HepG2 (cell line): ENCODE results near the gene NEURL2. TPM values are rescaled to one million over a fixed set of nuclear protein-coding genes. Genes with fewer than 3 reads are reported as not detected.
A peak's percentile ranks its signal among the peaks of the same experiment; 100 is the strongest.

Experiments used
- ATF1 ChIP-seq: IDR thresholded peaks from 2 replicates; pipeline ENCODE4 v1.6.1; 2016; ENCODE audit warnings: mild to moderate bottlenecking, control low read depth
- EZH2 ChIP-seq: conservative IDR thresholded peaks from 2 replicates; pipeline ENCODE4 v1.6.1; 2012; ENCODE audit warnings: mild to moderate bottlenecking, low read depth, low read length, moderate library complexity
- GATAD1 ChIP-seq: IDR thresholded peaks from 2 replicates; pipeline ENCODE4 v1.6.1; 2016; ENCODE audit warnings: missing genetic modification reagents, missing compliant biosample characterization
- SMARCC2 ChIP-seq: fragments of 450-650 bp; IDR thresholded peaks from 2 replicates; pipeline ENCODE4 v1.6.1; 2017; ENCODE audit warnings: antibody characterized with exemption, mild to moderate bottlenecking
- ZKSCAN5 ChIP-seq: sonication (generic); formaldehyde crosslinking; IDR thresholded peaks from 2 replicates; pipeline ENCODE4 v1.5.1; 2020; ENCODE audit warnings: mild to moderate bottlenecking, missing genetic modification reagents
- ZNF124 ChIP-seq: sonication (generic); formaldehyde crosslinking; IDR thresholded peaks from 2 replicates; pipeline ENCODE4 v1.4.0; 2020; ENCODE audit warnings: missing genetic modification reagents
- ZNF354B ChIP-seq: sonication (generic); formaldehyde crosslinking; IDR thresholded peaks from 2 replicates; pipeline ENCODE4 v1.8.0; 2022; ENCODE audit warnings: mild to moderate bottlenecking, missing genetic modification reagents
- ZNF557 ChIP-seq: sonication (generic); formaldehyde crosslinking; IDR thresholded peaks from 2 replicates; pipeline ENCODE4 v1.4.0; 2020; ENCODE audit warnings: missing genetic modification reagents
- ZNF570 ChIP-seq: sonication (generic); formaldehyde crosslinking; IDR thresholded peaks from 2 replicates; pipeline ENCODE4 v1.4.0; 2020; ENCODE audit warnings: mild to moderate bottlenecking, missing genetic modification reagents, borderline replicate concordance
- ZNF619 ChIP-seq: sonication (generic); formaldehyde crosslinking; IDR thresholded peaks from 2 replicates; pipeline ENCODE4 v1.4.0; 2020; ENCODE audit warnings: mild to moderate bottlenecking, missing genetic modification reagents
- ZNF713 ChIP-seq: sonication (generic); formaldehyde crosslinking; IDR thresholded peaks from 2 replicates; pipeline ENCODE4 v1.4.0; 2020; ENCODE audit warnings: mild to moderate bottlenecking, missing genetic modification reagents
- ZNF747 ChIP-seq: sonication (generic); formaldehyde crosslinking; IDR thresholded peaks from 2 replicates; pipeline ENCODE4 v1.8.1; 2023; ENCODE audit warnings: missing genetic modification reagents, mild to moderate bottlenecking, borderline replicate concordance
- ZSCAN30 ChIP-seq: sonication (generic); formaldehyde crosslinking; IDR thresholded peaks from 2 replicates; pipeline ENCODE4 v1.5.0; 2020; ENCODE audit warnings: mild to moderate bottlenecking, missing genetic modification reagents
- polyA plus RNA-seq, 8 experiments: library from polyadenylated mRNA; depleted of rRNA in 3 of 8; stranded (reverse) in 7 of 8; unstranded in 1 of 8; fragments of >200 nt; fragmentation: Illumina TruSeq in 4 of 8; extraction: Trizol in 4 of 8; gene quantifications; 2 replicates each; pipeline versions ENCODE4 v1.2.1 to v1.2.3, GENCODE V29; 2011 to 2016; ENCODE audit warnings: low read depth in 4 of 8, missing spikeins in 1 of 8, mixed read lengths in 1 of 8; ENCODE audit not compliant: insufficient read depth in 1 of 8
- total RNA-seq, 5 experiments: library from RNA; depleted of rRNA; stranded (reverse); fragments of >200 nt; fragmentation: Illumina TruSeq; extraction: Trizol; gene quantifications; 2 replicates each; pipeline ENCODE4 v1.2.3, GENCODE V29; 2016; ENCODE audit warnings: low read depth in 1 of 5
- TF ChIP-seq, protein P1 (sequence below): sonication (generic); formaldehyde crosslinking; IDR thresholded peaks from 2 replicates; pipeline ENCODE4 v1.8.0; 2022; ENCODE audit warnings: mild to moderate bottlenecking, missing genetic modification reagents
- TF ChIP-seq, protein P2 (sequence below): sonication (generic); formaldehyde crosslinking; IDR thresholded peaks from 2 replicates; pipeline ENCODE4 v1.5.0; 2020; ENCODE audit warnings: missing genetic modification reagents
- TF ChIP-seq, protein P3 (sequence below), 2 experiments: fragments of 450-650 bp in 1 of 2; sonication (generic) in 1 of 2; formaldehyde crosslinking in 1 of 2; IDR thresholded peaks; 2 replicates each; pipeline versions ENCODE4 v1.6.1 to v1.8.0; 2016 to 2022; ENCODE audit warnings: antibody characterized with exemption in 1 of 2, mild to moderate bottlenecking in 1 of 2, missing genetic modification reagents in 1 of 2

The NEURL2 gene
- total and polyA plus RNA-seq, 2 of the 13 experiments (the other 11 are each of a cell fraction or from before 2014, with no cell fraction given), result 7.2 to 9.7 TPM

- TF ChIP-seq, protein P1, sequence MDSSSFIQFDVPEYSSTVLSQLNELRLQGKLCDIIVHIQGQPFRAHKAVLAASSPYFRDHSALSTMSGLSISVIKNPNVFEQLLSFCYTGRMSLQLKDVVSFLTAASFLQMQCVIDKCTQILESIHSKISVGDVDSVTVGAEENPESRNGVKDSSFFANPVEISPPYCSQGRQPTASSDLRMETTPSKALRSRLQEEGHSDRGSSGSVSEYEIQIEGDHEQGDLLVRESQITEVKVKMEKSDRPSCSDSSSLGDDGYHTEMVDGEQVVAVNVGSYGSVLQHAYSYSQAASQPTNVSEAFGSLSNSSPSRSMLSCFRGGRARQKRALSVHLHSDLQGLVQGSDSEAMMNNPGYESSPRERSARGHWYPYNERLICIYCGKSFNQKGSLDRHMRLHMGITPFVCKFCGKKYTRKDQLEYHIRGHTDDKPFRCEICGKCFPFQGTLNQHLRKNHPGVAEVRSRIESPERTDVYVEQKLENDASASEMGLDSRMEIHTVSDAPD (CRISPR knock-in tag), result no peak; the same call in 1 of the 2 replicates
- no peak for TF ChIP-seq EZH2
- no peak for TF ChIP-seq ZSCAN30 (CRISPR knock-in tag)
- TF ChIP-seq SMARCC2, result no peak
- TF ChIP-seq ZNF713 (CRISPR knock-in tag), result peak; percentile 31; the same call in 1 of the 2 replicates
- TF ChIP-seq, protein P2, sequence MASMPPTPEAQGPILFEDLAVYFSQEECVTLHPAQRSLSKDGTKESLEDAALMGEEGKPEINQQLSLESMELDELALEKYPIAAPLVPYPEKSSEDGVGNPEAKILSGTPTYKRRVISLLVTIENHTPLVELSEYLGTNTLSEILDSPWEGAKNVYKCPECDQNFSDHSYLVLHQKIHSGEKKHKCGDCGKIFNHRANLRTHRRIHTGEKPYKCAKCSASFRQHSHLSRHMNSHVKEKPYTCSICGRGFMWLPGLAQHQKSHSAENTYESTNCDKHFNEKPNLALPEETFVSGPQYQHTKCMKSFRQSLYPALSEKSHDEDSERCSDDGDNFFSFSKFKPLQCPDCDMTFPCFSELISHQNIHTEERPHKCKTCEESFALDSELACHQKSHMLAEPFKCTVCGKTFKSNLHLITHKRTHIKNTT (CRISPR knock-in tag), result no peak; the same call in 1 of the 2 replicates
- TF ChIP-seq ZNF570 (CRISPR knock-in tag), result peak; percentile 44; the same call in 1 of the 2 replicates
- TF ChIP-seq ZNF619, result 0 out of 2 replicates have a peak, but pooled peaks have one; percentile 40
- peak; percentile 78 for TF ChIP-seq GATAD1 (CRISPR knock-in tag)
- TF ChIP-seq ZNF747 (CRISPR knock-in tag), result peak; percentile 96; the same call in 1 of the 2 replicates
- no peak for TF ChIP-seq ZKSCAN5
- TF ChIP-seq ZNF354B, result no peak
- peak; percentile 77 for TF ChIP-seq ATF1 (CRISPR knock-in tag)
- TF ChIP-seq, protein P3, sequence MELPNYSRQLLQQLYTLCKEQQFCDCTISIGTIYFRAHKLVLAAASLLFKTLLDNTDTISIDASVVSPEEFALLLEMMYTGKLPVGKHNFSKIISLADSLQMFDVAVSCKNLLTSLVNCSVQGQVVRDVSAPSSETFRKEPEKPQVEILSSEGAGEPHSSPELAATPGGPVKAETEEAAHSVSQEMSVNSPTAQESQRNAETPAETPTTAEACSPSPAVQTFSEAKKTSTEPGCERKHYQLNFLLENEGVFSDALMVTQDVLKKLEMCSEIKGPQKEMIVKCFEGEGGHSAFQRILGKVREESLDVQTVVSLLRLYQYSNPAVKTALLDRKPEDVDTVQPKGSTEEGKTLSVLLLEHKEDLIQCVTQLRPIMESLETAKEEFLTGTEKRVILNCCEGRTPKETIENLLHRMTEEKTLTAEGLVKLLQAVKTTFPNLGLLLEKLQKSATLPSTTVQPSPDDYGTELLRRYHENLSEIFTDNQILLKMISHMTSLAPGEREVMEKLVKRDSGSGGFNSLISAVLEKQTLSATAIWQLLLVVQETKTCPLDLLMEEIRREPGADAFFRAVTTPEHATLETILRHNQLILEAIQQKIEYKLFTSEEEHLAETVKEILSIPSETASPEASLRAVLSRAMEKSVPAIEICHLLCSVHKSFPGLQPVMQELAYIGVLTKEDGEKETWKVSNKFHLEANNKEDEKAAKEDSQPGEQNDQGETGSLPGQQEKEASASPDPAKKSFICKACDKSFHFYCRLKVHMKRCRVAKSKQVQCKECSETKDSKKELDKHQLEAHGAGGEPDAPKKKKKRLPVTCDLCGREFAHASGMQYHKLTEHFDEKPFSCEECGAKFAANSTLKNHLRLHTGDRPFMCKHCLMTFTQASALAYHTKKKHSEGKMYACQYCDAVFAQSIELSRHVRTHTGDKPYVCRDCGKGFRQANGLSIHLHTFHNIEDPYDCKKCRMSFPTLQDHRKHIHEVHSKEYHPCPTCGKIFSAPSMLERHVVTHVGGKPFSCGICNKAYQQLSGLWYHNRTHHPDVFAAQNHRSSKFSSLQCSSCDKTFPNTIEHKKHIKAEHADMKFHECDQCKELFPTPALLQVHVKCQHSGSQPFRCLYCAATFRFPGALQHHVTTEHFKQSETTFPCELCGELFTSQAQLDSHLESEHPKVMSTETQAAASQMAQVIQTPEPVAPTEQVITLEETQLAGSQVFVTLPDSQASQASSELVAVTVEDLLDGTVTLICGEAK (IDR thresholded peaks at IDR 0.05), result no peak
- TF ChIP-seq, protein P3 (CRISPR knock-in tag; IDR thresholded peaks at IDR 0.05), result peak; percentile 73; the same call in 1 of the 2 replicates
- TF ChIP-seq ZNF124 (CRISPR knock-in tag), result peak; percentile 92
- TF ChIP-seq ZNF557, result no peak
These were observed 36.3 kb upstream of the NEURL2 start (continued) for GRCh38 chr20:45927071-45927878.
